PC-9 (cell line): ENCODE results near the gene PIK3R4. TPM values are rescaled to one million over a fixed set of nuclear protein-coding genes. Genes with fewer than 3 reads are reported as not detected.

Experiments
- BruUV-seq: library from RNA; stranded (reverse); fragments of 400-500 nt; replicated peaks from 2 replicates; lab custom pipeline; 2021; lab: Mats Ljungman, UMichigan
- CTCF ChIA-PET: fragments of 300-600 bp; sonication (Branson Sonifier 250); formaldehyde crosslinking; loops from one replicate; lab custom pipeline; 2022; ENCODE audit warnings: antibody characterized with exemption; lab: Charles Lee
- POLR2A ChIA-PET: fragments of 300-600 bp; sonication (Branson Sonifier 250); formaldehyde crosslinking; loops from one replicate; lab custom pipeline; 2022; ENCODE audit warnings: antibody characterized with exemption; ENCODE audit not compliant: unreplicated experiment; lab: Charles Lee
- DNase-seq, 2 experiments: peaks; one replicate each; pipeline versions ENCODE4 v3.0.0 to v3.0.0-alpha.2; 2015 to 2022; ENCODE audit warnings: mixed read lengths in 1 of 2
- H2AFZ ChIP-seq: fragments of 200-600 bp; sonication (generic); 2 replicates; pipeline ENCODE4 v1.8.1; 2017; ENCODE audit warnings: antibody characterized with exemption
- H3F3A ChIP-seq: fragments of 200-600 bp; sonication (generic); 2 replicates; pipeline ENCODE4 v1.8.1; 2017; ENCODE audit warnings: antibody characterized with exemption, mild to moderate bottlenecking, low read depth; ENCODE audit not compliant: insufficient read depth
- H3K27ac ChIP-seq: fragments of 200-600 bp; sonication (generic); 2 replicates; pipeline ENCODE4 v1.6.1; 2016; ENCODE audit warnings: mixed run types
- H3K27me3 ChIP-seq: fragments of 200-600 bp; sonication (generic); 2 replicates; pipeline ENCODE4 v1.6.1; 2016; ENCODE audit warnings: low read depth, mixed run types; ENCODE audit not compliant: insufficient read depth
- H3K36me3 ChIP-seq: fragments of 200-600 bp; sonication (generic); 2 replicates; pipeline ENCODE4 v1.6.1; 2016; ENCODE audit warnings: low read depth, mixed run types
- H3K4me1 ChIP-seq: fragments of 200-600 bp; sonication (generic); replicated peaks from 2 replicates; pipeline ENCODE4 v1.6.1; 2016; ENCODE audit warnings: mixed run types; ENCODE audit not compliant: insufficient read depth
- H3K4me2 ChIP-seq: fragments of 200-600 bp; sonication (generic); 2 replicates; pipeline ENCODE4 v1.6.1; 2017; ENCODE audit warnings: mixed run types
- H3K4me3 ChIP-seq: fragments of 200-600 bp; sonication (generic); 2 replicates; pipeline ENCODE4 v1.6.1; 2016; ENCODE audit warnings: mixed run types
- H3K79me2 ChIP-seq: fragments of 200-600 bp; sonication (generic); 2 replicates; pipeline ENCODE4 v1.6.1; 2017; ENCODE audit warnings: low read depth, mixed run types
- H3K9me2 ChIP-seq: fragments of 200-600 bp; sonication (generic); 2 replicates; pipeline ENCODE4 v1.8.1; 2017; ENCODE audit warnings: mild to moderate bottlenecking; ENCODE audit not compliant: insufficient read depth
- H3K9me3 ChIP-seq: fragments of 200-600 bp; sonication (generic); 2 replicates; pipeline ENCODE4 v1.8.1; 2016; ENCODE audit warnings: low read depth; ENCODE audit not compliant: insufficient read depth
- H4K20me1 ChIP-seq: fragments of 200-600 bp; sonication (generic); 2 replicates; pipeline ENCODE4 v1.8.1; 2017; ENCODE audit not compliant: insufficient read depth
- CTCF ChIP-seq: fragments of 200-600 bp; sonication (generic); conservative IDR thresholded peaks from 2 replicates; pipeline ENCODE4 v1.6.1; 2017; ENCODE audit warnings: mixed run types, antibody characterized with exemption, mild to moderate bottlenecking, moderate library complexity
- EZH2 ChIP-seq: fragments of 200-600 bp; sonication (generic); IDR thresholded peaks from 2 replicates; pipeline ENCODE4 v1.8.0; 2017; ENCODE audit warnings: antibody characterized with exemption, low read depth
- intact Hi-C: fragments of 100-400 bp; cut with micrococcal nuclease; formaldehyde crosslinking; loops from one replicate; pipeline ENCODE4 v1.10.0; 2022; ENCODE audit not compliant: unreplicated experiment
- total RNA-seq: library from RNA; stranded (reverse); gene quantifications from 2 replicates; pipeline ENCODE4 v1.2.3, GENCODE V29; 2021

PIK3R4 gene
- total RNA-seq, 1 experiment from 2014 or later: 35.2 TPM

- no peaks in the 10 kb centered on the region for H4K20me1 ChIP-seq
- BruUV-seq: no TSS peak
- H3F3A ChIP-seq: 0 out of 2 replicates have a peak, but pooled peaks cover 3% of the 10 kb centered on the region
- H3K9me2 ChIP-seq: no peaks in the 10 kb centered on the region
- no peak overlapping the region for H3K4me2 ChIP-seq
- no peaks in the 10 kb centered on the region for H3K9me3 ChIP-seq
- no peaks in the 10 kb centered on the region for H3K36me3 ChIP-seq
- H3K4me1 ChIP-seq: no peaks in the 10 kb centered on the region
- no peak overlapping the region for H2AFZ ChIP-seq
- ChIA-PET CTCF (no interaction called here), POLR2A (no interaction called here)
- no peaks in the 10 kb centered on the region for H3K79me2 ChIP-seq
- H3K4me3 ChIP-seq: no peak overlapping the region
- TF ChIP-seq CTCF: no peak
- TF ChIP-seq EZH2: no peak
- DNase-seq: no peak
- intact Hi-C loops: no loop called here
- no peak overlapping the region for H3K27ac ChIP-seq
- peaks cover 9% of the 10 kb centered on the region; the same call in 1 of the 2 replicates for H3K27me3 ChIP-seq
Measured at GRCh38 chr3:130635285-130635684, 111.3 kb downstream of the PIK3R4 start.

Other genes with a start within 250 kb of the PIK3R4 start
- gene COL6A6, start 229.7 kb downstream of the PIK3R4 start, total RNA-seq: not detected in 2 replicates
- 88.9 and 101 TPM in 2 replicates for gene ATP2C1, start 147.3 kb upstream of the PIK3R4 start, total RNA-seq